HCEC 1CT (cell line): ENCODE data around the gene PITRM1.
"Not testable (repeated sequence)": the region's sequence is repeated elsewhere in the genome, so short reads cannot be mapped to it uniquely, and the experiment has no call there.

Experiments used
- DNase-seq: peaks from one replicate; pipeline ENCODE4 v3.0.0-alpha.2; 2017

PITRM1 gene

DNA sequence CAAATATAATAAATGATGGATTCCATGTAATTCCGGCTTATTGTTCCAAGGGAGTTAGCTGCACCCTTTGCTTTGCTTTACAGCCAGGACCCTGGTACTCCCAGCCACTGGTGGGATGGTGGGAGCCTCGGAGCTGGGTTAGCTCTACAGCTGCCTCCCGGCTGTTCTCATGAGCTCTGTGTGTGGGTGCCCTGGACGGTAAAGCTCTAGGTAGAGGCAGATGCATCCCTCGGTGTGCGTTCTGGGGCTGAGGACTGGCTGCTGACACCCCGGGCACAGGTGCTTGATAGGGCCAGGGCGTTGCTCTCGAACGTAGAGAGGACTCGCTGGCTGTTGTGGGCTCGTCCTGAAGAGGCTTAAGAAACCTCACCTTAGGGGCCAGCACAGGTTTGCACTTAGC lies 55.1 kb downstream of the PITRM1 start:
- DNase-seq, result no peak

DNA sequence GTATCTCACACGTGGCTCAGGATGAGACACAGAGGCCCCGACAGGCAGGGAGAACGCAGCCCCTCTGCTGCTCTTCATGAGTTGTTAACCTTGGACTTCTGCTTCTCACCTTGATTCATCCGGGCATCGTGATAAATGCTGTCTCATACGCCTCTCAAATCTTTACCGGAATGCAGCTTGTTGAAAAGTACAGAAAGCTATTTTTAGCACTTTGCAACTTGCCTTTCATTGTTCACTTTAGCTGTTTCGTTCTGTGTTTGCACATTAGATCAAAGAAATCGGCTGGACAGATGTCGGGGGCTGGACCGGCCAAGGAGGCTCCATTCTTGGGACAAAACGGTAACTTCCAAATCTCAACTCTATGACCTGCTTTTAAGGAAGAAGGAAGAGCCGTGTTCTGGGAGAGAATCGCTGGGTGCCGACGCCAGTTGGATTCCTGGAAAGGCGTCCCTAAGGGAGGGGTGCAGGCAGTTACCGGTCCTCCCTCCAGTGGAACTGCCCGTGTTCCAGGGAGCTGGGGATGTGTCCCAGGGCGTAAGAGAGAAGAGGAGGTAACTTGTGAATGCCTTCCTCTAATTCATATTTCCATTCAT lies 56.0 kb downstream of the PITRM1 start:
- DNase-seq, result no peak

DNA sequence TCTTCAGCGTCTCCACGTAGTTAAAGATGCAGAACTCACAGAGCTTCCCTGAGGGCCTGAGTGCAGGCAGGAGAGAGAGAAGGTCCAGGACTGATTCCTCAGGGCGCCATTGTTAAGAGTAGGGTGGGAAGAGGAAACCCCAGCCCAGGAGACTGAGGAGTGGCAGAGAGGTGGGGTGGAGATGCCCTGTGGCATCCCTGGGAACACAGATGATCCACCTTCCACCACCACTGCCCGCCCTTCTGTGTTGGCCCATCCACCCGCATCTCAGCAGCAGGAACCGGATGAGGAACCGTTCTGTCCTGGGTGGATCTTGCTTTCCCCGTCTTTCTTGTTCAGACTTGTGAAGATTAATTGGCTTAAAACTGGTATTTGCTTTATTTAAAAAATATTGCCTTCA lies 56.9 kb downstream of the PITRM1 start:
- DNase-seq, result no peak

DNA sequence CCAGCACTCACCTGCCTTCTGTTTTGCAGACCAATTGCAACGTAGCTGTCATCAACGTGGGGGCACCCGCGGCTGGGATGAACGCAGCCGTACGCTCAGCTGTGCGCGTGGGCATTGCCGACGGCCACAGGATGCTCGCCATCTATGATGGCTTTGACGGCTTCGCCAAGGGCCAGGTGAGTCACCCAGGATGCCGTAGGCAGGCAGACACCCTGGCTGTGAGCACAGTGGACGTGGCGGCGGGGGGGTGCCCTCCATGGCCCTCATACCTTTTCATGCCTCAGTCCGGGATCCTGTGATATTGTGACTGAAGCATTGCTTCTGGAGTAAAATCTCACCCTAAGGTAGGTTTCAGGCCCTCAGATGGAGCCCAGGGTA lies 59.2 kb downstream of the PITRM1 start:
- DNase-seq, result no peak

DNA sequence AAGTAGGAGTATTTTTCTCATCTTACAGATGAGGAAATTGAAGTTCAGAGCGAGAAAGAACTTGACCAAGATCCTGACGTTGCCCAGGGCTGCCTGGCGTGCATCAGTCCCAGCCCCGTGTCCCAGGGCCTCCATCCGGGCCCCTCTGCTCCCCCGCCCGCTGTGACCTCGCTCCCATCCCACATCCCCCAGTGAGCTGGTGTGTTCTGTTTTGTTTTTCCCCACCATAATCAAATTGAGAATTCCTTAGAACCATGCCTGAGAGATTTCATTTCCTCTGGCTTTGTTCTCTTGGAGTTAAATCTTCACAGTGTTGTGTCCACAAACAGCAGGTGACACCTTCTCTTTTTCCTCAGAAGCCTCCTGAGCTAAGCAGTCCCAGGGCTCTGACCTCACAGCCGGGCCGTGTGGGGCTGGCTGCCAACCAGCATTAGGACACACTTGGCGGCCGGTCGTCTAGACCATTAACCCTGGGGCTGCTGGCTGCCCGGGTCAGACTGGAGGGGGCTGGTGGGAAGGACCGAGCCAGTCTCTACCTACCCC lies 60.9 kb downstream of the PITRM1 start:
- DNase-seq, result no peak

DNA sequence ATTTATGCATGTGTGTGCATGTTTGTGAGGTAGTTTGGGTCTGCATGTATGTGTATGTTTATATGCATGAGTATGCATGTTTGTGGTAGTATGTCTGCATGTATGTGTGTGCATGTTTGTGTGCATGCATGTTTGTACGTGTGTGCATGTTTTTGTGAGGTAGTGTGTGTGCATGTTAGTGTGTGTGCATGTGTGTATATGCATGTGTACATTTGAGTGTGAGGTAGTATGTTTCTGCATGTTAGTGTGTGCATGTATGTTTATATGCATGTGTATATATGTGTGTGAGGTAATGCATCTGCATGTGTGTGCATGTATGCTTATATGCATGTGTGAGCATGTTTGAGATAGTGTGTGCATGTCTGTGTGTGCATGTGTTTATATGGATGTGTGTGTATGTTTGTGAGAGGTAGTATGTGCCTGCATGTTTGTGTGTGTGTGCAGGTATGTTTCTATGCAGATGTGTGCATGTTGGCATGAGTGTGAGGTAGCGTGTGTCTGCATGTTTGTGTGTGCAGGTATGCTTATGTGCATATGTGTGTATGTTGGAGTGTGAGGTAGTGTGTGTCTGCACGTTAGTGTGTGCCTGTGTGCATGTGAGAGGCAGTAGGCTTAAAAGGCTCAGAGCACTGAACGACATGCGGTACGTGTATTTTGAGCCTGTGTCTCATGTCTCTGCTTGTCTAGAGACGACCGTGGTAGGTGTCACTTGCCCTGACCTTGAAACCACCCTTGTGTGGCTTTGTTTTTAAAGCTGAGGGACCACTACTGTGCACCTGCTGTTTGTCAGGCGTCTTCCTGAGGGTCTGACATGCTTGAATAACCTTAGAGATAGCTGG lies 61.6 kb downstream of the PITRM1 start:
- DNase-seq, result no peak

DNA sequence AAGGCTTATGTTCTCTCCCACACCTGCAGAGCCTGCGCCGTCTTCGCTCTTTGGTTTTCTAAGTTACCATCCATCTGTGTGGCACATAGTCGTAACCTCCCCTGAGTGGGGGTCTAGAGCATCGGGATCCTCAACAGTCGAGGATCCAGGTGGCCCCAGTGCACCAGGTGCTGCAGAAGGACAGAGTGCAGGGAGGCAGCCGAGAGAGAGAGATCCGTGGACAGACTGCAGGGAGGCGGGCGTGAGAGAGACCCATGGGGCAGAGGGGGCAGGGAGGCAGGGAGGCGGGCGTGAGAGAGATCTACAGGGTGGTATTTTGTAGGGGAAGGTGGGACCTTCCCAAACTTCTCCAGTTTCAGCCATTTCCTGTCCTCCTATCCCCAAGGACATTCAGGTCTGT lies 62.9 kb downstream of the PITRM1 start:
- no peak for DNase-seq

DNA sequence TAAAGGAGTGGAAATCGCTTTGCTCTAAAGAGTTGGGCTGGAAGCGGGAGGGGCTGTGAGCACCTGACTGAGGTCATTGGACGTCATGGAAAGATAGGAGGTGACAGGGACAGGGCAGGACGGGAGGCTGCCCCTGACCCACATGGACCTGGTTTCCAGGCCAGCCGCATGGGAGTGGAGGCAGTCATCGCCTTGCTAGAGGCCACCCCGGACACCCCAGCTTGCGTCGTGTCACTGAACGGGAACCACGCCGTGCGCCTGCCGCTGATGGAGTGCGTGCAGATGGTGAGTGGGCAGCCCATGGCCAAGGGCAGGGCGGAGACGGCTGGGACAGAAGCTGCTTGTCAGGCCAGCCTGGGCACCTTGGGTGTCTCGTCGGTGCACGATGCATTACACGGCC lies 63.4 kb downstream of the PITRM1 start:
- no peak for DNase-seq

DNA sequence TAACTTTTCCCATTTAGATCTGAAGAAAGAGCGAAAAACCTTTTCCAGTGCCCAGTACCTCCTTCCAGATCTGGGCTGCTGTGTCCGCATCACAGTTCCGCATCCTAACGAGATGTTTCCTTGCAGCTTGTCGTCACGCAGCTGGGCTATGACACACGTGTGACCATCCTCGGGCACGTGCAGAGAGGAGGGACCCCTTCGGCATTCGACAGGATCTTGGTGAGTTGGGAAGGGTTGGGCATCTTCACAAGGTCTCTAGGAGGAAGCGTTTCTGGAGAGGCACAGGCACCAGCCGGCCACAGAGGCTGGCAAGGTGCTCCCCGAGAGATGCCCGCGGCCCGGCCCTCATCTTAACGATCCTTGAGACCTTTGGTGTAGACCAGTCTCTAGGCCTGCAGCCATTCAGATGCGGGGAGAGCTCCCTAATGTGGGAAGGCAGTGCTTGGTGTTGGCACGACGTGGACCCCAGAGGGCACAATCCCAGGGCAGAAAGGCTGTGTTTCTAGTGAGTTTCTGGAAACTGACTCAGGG lies 63.9 kb downstream of the PITRM1 start:
- DNase-seq, result no peak

DNA sequence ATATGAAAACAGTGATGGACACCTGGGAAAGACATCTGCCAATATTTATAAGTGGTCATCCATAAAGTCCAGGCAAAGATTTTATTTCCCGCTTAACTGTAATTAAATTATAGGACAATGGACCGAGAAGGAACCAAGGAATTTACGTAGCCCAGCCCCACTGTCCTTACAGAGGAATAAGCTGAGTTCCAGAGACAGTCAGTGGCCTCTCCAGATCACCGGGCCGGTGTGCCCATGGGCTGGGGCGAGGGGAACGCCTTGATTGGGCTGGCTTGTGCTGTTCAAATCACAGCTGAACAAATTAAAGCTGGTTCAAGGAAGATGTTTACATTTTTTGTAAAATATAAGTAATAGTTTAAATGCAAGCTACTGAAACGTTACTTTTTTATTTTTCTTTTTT lies 64.5 kb downstream of the PITRM1 start:
- no peak for DNase-seq

DNA sequence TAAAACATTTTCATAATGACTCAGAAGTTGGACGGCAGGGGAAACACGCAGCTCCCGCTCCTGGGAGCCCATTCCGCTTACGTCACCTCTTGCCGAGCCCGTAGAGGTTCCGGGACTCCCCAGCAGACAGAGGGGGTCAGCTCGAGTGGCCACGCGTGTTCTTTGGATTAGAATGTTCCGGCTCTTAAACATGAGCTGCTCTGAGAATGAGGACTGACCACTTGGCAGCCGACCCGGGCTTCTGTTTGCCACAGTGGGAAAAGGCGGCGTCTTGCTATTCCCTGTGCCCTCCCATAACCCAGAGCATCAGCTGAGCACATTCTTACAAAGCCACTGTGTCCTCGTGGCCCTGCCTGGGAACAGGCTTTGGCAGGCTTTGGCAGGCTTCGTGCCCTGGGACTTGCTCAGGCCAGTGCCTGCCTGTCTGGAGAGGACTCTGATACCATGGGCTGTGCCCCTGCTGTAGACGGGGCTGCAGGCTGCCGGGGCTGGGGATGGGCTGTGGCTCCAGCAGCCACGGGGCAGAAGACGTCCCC lies 65.1 kb downstream of the PITRM1 start:
- peak; percentile 98 for DNase-seq

DNA sequence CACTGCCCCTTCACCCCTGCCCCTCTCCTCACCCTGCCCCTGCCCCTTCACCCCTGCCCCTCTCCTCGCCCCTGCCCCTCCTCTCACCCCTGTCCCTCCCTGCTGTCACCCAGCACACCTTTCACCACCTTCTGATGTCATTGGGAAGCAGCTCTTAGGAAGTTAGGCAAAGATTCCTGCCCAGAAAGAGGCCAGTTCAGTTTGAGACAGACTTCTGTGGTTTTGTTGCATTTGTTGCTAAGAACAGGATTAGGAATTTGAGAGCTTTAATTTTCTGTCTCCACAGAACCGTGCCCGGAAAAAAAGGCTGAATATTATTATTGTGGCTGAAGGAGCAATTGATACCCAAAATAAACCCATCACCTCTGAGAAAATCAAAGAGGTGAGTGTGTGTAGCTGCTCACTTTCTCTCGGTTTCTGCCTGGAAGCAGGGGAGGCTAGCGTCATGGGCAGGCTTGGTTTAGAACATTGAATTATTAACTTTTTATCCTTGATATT lies 65.6 kb downstream of the PITRM1 start:
- no peak for DNase-seq

DNA sequence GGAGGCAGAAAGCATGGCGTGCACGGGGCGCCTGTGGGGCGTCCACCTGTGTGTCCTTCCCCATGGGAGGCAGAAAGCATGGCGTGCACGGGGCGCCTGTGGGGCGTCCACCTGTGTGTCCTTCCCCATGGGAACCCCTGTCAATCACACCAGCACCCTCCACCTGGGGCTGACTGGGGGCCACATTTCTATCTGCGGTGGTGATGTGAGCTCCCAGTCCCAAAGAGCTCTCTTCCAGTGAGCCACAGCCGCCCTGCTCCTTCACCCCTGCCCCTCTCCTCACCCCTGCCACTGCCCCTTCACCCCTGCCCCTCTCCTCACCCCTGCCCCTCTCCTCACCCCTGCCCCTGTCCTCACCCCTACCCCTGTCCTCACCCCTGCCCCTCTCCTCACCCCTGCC lies 66.3 kb downstream of the PITRM1 start:
- not testable (repeated sequence) for DNase-seq

DNA sequence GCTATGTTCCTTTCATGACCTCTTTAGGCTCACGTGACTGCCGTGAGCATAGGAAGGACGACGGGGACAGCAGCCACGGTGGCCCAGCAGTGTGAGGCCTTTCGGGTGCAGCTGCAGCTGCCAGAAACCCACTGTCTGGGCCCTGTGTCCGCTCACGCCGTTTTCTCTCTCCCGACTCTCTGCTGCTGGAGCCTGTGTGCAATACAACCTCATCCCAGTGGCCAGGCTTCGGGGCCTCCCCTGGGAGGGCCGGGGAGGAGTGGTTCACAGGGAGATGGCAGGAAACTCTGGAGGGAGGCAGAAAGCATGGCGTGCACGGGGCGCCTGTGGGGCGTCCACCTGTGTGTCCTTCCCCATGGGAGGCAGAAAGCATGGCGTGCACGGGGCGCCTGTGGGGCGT lies 66.7 kb downstream of the PITRM1 start:
- DNase-seq, result no peak

DNA sequence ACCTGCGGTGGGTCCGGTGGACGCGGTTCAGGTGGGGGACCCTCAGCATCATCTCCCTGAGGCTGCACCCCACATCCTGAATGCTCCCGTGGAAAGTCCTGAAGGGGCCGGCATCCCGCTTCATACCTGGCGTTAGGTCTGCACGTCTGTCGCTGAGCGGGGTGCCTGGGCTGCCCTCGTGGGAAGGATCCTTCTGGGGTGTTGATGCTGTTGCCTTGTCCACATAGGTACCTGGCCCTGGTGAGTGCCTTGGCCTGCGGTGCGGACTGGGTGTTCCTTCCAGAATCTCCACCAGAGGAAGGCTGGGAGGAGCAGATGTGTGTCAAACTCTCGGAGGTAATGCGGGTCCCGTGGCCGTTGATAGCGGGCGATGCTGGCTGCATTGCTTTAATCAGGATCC lies 67.4 kb downstream of the PITRM1 start:
- DNase-seq, result no peak

DNA sequence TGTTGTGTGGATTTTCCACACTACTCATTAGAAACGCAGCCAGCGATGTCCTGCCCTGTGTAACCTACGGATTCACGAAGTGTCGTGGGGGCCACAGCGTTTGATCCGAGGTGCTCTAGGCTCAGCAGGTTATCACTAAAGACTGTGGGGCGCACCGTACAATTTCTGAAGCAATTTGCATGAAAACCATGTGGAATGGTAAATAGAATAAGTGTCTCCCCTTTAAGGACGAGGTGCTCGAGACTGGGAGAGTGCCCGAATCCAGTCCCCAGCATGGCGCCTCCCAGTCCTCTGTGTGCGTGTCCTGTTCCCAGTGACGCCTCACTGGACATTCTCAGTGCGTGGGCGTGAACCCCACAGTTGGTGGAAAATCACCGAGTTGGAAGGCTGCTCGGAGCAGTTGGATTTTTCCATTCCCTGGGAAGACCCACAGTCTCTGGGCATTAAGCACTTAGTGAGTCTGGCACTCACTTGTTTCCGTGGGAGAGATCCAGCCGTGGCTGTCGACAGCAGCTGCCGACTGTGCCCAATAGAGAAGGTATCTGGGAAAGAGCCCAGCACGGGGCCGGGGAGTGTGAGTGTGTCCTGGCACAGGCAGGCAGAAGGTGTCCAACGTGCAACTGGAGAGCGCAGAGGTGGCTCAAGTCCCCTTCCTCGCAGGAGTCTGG lies 68.2 kb downstream of the PITRM1 start:
- no peak for DNase-seq

DNA sequence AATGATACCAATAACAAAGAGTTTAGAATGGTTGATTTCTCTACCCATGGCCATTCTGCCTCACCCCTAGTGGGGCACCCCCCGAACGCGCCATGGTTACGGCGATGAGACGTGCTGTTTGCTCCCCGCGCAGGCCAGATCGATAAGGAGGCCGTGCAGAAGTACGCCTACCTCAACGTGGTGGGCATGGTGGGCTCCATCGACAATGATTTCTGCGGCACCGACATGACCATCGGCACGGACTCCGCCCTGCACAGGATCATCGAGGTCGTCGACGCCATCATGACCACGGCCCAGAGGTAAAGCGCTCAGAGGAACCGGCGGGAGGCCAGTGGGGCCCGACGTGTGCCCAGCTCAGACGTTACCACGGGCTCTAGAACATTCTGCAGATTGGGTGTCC lies 68.9 kb downstream of the PITRM1 start:
- DNase-seq, result no peak

DNA sequence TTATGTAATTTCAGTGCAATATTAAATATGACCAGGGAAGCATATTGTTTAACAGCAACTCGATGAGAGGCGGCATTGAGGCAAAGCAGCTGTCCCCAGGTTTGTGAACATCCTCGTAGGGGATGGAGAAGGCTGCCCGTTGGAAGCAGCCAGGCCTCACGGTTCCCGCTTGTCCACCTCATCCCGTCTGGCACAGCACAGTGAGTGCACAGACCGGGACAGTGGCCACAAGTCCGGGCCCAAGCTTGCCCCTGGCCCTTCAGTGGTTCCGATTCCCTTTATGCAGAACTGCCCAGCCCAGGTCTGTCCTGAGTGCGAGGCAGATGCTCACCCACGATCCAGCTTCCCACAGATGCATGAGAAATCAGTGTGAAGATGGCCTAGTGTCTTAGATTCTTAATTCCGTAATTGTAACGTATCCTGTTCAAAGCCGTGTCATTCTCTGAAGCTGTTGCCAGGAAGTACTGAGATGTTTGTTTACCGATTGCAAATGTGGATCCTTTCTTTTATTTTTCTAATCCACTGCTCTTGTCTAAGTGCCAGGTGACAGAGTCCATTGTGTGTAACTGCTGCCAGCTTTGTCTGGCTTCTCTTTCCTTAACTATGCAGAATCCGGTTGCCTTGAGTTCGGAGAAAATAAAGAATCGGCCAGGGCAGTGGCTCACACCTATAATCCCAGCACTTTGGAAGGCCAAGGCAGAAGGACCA lies 69.7 kb downstream of the PITRM1 start:
- no peak for DNase-seq

DNA sequence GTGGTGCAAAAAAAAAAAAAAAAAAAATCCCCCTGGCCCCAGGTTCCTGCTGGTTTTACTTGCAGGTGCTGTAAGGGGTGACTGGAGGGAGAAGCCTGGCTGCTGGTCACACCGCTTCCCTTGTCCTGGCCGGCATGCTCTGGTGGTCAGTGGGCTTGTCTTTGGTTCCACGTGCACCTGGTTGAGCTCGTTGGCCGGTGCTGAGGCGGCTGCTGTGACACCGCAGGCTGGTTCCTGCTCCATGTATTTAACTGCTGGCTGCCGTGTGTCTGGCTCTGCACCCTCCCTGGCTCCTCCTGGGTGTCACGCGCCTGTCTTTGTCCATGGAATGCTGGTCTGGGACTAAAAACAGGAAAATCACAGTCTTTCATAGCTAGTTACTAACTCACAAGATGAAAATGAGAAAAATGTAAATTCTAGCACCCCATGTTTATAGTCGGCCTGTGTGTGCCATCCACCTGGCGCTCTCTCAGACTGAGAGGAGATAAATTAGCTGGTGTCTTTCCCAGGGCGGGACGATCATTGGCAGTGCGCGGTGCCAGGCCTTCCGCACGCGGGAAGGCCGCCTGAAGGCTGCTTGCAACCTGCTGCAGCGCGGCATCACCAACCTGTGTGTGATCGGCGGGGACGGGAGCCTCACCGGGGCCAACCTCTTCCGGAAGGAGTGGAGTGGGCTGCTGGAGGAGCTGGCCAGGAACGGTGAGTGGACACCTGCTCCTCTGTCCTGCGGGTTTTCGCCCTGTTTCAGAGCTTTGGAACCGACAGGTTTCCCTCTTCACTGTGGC lies 71.5 kb downstream of the PITRM1 start:
- DNase-seq, result no peak

DNA sequence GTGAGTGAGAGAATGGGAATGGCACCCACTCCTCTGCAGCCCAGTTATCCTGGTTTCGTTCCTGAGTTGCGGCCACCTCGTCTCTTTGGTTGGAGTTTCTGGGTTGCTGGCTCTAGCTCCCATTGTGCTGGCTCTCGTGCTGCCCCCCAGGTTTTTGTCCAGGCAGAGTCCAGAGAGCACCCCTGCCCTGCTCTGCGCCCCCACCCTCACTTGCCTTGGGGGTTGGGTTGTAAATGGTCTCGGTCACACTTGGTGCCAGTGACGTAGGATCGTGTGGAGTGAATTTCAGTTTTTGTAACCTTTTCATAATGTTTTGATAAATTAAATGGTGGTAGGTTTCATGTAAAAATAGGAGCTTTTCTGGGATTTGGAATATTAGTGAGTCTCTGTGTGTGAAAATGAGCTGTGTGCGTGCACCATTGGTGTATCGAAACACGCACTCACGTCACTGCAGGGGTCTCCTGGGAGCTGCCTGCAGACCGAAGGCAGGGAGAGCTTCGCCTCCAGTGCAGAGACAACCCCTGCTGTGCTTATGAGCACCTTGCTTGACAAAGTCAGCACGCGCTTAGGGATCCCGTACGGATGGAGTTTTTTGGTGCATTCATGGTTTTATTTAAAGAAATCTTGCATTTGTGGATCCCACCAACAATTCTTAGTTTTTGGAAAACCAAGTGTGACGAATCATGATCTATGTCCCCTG lies 72.3 kb downstream of the PITRM1 start:
- no peak for DNase-seq
